ENCODE data around the gene SOWAHC. TPM values are rescaled to one million over a fixed set of nuclear protein-coding genes. Genes with fewer than 3 reads are reported as not detected.

SOWAHC gene
- total RNA-seq, 1 experiment from 2014 or later = 18.6 TPM

GRCh38 chr2:109666466-109666865 is 52.3 kb downstream of the SOWAHC start (continued):
- no peak for TF ChIP-seq ETV6 (CRISPR knock-in tag; IDR thresholded peaks at IDR 0.05)
- TF ChIP-seq ZBTB21 (CRISPR knock-in tag; IDR thresholded peaks at IDR 0.05; ENCODE audit: borderline replicate concordance) = no peak
- no peak for TF ChIP-seq E2F5 (CRISPR knock-in tag; IDR thresholded peaks at IDR 0.05)
- no peak for TF ChIP-seq FOXP1 (CRISPR knock-in tag; IDR thresholded peaks at IDR 0.05; ENCODE audit: borderline replicate concordance)

Other genes with a start within 250 kb of the SOWAHC start
- gene SEPTIN10, start 398 bp upstream of the SOWAHC start, total RNA-seq (2021) = 86.8 to 92.1 TPM (median 90.1 TPM) in 3 replicates
- gene RGPD5, start 179.9 kb downstream of the SOWAHC start, total RNA-seq (2021) = 33.8 to 36.5 TPM (median 34.7 TPM) in 3 replicates

All from WTC11 (cell line).